ENCODE measurements around the gene RAPGEF6.
"Not testable (repeated sequence)": the region's sequence is repeated elsewhere in the genome, so short reads cannot be mapped to it uniquely, and the experiment has no call there.

Gene RAPGEF6

DNA sequence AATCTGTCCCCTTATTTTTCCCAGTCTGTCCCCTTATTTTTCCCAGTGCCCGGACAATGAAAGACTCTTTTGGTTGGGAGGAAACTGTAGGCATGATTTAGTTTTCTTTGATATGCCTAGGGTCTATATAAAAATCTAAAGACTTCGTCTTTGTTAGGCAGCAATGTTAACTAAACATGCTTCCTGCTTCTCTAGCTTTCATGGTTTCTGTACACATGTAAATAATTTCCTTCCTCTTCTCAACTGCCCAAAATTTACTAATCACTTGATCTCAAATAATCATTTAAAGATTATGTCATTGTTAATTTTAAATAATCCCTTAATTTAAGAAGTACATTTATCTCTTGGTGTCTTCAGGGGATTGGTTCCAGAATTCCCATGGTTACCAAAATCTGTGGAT, 47.8 kb upstream of the RAPGEF6 start:
- Histone ChIP-seq H3K4me3 (ENCODE audit: low read length) (no peak overlapping the region), H3K27me3 (ENCODE audit: low read depth, low read length) (no peaks in the 10 kb centered on the region), H3K9me3 (ENCODE audit: insufficient read depth, low read length) (no peaks in the 10 kb centered on the region), H4K20me1 (ENCODE audit: insufficient read depth, low read length) (no peaks in the 10 kb centered on the region), H2AFZ (ENCODE audit: low read depth, low read length) (no peak overlapping the region), H3K27ac (ENCODE audit: low read length) (no peak overlapping the region), H3K79me2 (ENCODE audit: low read length) (no peaks in the 10 kb centered on the region), H3K4me1 (ENCODE audit: low read length) (peaks cover 2% of the 10 kb centered on the region), H3K4me2 (ENCODE audit: low read length) (no peak overlapping the region), H3K36me3 (replicated peaks; ENCODE audit: low read depth, low read length) (peaks cover 5% of the 10 kb centered on the region), H3K9ac (ENCODE audit: low read length) (no peak overlapping the region)
- TF ChIP-seq EZH2phosphoT487 (IDR thresholded peaks at IDR 0.05; ENCODE audit: low read depth), result no peak
- TF ChIP-seq, protein P1, sequence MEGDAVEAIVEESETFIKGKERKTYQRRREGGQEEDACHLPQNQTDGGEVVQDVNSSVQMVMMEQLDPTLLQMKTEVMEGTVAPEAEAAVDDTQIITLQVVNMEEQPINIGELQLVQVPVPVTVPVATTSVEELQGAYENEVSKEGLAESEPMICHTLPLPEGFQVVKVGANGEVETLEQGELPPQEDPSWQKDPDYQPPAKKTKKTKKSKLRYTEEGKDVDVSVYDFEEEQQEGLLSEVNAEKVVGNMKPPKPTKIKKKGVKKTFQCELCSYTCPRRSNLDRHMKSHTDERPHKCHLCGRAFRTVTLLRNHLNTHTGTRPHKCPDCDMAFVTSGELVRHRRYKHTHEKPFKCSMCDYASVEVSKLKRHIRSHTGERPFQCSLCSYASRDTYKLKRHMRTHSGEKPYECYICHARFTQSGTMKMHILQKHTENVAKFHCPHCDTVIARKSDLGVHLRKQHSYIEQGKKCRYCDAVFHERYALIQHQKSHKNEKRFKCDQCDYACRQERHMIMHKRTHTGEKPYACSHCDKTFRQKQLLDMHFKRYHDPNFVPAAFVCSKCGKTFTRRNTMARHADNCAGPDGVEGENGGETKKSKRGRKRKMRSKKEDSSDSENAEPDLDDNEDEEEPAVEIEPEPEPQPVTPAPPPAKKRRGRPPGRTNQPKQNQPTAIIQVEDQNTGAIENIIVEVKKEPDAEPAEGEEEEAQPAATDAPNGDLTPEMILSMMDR (IDR thresholded peaks at IDR 0.05; ENCODE audit: low read depth, low read length), result no peak

- Histone ChIP-seq H3K36me3 (replicated peaks; ENCODE audit: low read depth, low read length) (peaks cover 9% of the 10 kb centered on the region), H3K27me3 (ENCODE audit: low read depth, low read length) (no peaks in the 10 kb centered on the region), H3K79me2 (ENCODE audit: low read length) (no peaks in the 10 kb centered on the region)
Measured at GRCh38 chr5:131682175-131682574, 47.1 kb upstream of the RAPGEF6 start.

DNA sequence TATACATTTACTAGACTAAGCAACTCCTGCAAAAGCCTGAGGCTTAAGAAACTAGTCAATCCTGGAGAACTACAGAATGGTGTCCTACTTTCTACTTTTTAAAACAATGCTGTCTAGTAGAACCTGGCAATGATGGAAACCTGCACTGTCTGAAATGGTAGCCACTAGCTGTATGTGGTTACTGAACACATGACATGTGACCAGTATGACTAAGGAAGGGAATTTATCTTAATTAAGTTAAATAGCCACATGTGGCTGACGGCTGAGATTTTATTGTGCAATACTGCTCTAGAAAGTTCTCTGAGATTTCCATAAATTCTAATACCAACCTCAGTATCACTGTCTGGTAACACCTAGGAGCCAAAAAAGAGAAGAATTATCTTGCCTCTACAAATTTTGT, 44.9 kb upstream of the RAPGEF6 start:
- Histone ChIP-seq H2AFZ (ENCODE audit: low read depth, low read length) (no peak overlapping the region), H3K4me1 (ENCODE audit: low read length) (peaks cover 11% of the 10 kb centered on the region), H3K27me3 (ENCODE audit: low read depth, low read length) (no peaks in the 10 kb centered on the region), H3K4me3 (ENCODE audit: low read length) (no peak overlapping the region), H3K9me3 (ENCODE audit: insufficient read depth, low read length) (no peaks in the 10 kb centered on the region), H3K79me2 (ENCODE audit: low read length) (no peaks in the 10 kb centered on the region), H3K36me3 (replicated peaks; ENCODE audit: low read depth, low read length) (peaks cover 11% of the 10 kb centered on the region), H3K27ac (ENCODE audit: low read length) (no peak overlapping the region), H3K9ac (ENCODE audit: low read length) (no peak overlapping the region), H4K20me1 (ENCODE audit: insufficient read depth, low read length) (no peaks in the 10 kb centered on the region), H3K4me2 (ENCODE audit: low read length) (no peak overlapping the region)
- no peak for TF ChIP-seq EZH2phosphoT487 (IDR thresholded peaks at IDR 0.05; ENCODE audit: low read depth)
- TF ChIP-seq, protein P1 (IDR thresholded peaks at IDR 0.05; ENCODE audit: low read depth, low read length), result no peak

More at GRCh38 chr5:131682175-131682574, 47.1 kb upstream of the RAPGEF6 start:
- Histone ChIP-seq H3K4me3 (ENCODE audit: low read length) (no peak overlapping the region), H2AFZ (ENCODE audit: low read depth, low read length) (no peak overlapping the region), H3K4me1 (ENCODE audit: low read length) (peaks cover 9% of the 10 kb centered on the region), H3K4me2 (ENCODE audit: low read length) (no peak overlapping the region), H3K9me3 (ENCODE audit: insufficient read depth, low read length) (no peaks in the 10 kb centered on the region), H4K20me1 (ENCODE audit: insufficient read depth, low read length) (no peaks in the 10 kb centered on the region), H3K9ac (ENCODE audit: low read length) (no peak overlapping the region), H3K27ac (ENCODE audit: low read length) (no peak overlapping the region)
- TF ChIP-seq, protein P1 (IDR thresholded peaks at IDR 0.05; ENCODE audit: low read depth, low read length), result no peak

DNA sequence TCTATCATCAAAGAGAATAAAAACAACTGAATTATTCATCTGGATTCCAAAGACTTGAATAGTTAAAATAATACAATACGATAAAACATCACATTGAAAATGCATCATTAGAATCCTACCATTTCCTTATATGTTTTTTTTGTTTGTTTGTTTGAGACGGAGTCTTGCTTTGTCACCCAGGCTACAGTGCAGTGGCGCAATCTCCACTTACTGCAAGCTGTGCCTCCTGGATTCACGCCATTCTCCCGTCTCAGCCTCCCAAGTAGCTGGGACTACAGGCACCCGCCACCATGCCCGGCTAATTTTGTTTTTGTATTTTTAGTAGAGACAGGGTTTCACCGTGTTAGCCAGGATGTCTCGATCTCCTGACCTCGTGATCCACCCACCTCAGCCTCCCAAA, 43.2 kb upstream of the RAPGEF6 start:
- not testable (repeated sequence) for H3K79me2 ChIP-seq (ENCODE audit: low read length); H3K4me2 ChIP-seq (ENCODE audit: low read length); H4K20me1 ChIP-seq (ENCODE audit: insufficient read depth, low read length); H3K4me3 ChIP-seq (ENCODE audit: low read length); H3K9ac ChIP-seq (ENCODE audit: low read length); H2AFZ ChIP-seq (ENCODE audit: low read depth, low read length); H3K27me3 ChIP-seq (ENCODE audit: low read depth, low read length); H3K27ac ChIP-seq (ENCODE audit: low read length); H3K9me3 ChIP-seq (ENCODE audit: insufficient read depth, low read length)
- H3K36me3 ChIP-seq (replicated peaks; ENCODE audit: low read depth, low read length), result peaks cover 14% of the 10 kb centered on the region
- H3K4me1 ChIP-seq (ENCODE audit: low read length), result peaks cover 22% of the 10 kb centered on the region

GRCh38 chr5:131677115-131677514, 42.1 kb upstream of the RAPGEF6 start:
- Histone ChIP-seq H3K27me3 (ENCODE audit: low read depth, low read length) (no peaks in the 10 kb centered on the region), H3K27ac (ENCODE audit: low read length) (no peak overlapping the region), H3K4me2 (ENCODE audit: low read length) (no peak overlapping the region), H3K4me3 (ENCODE audit: low read length) (no peak overlapping the region), H2AFZ (ENCODE audit: low read depth, low read length) (no peak overlapping the region), H4K20me1 (ENCODE audit: insufficient read depth, low read length) (0 out of 2 replicates have a peak, but pooled peaks cover 4% of the 10 kb centered on the region), H3K9ac (ENCODE audit: low read length) (no peak overlapping the region), H3K36me3 (replicated peaks; ENCODE audit: low read depth, low read length) (peaks cover 18% of the 10 kb centered on the region), H3K4me1 (ENCODE audit: low read length) (peaks cover 34% of the 10 kb centered on the region), H3K9me3 (ENCODE audit: insufficient read depth, low read length) (no peaks in the 10 kb centered on the region), H3K79me2 (ENCODE audit: low read length) (no peaks in the 10 kb centered on the region)
- TF ChIP-seq, protein P1 (IDR thresholded peaks at IDR 0.05; ENCODE audit: low read depth, low read length), result no peak
- no peak for TF ChIP-seq EZH2phosphoT487 (IDR thresholded peaks at IDR 0.05; ENCODE audit: low read depth)
